ENCODE data around the gene FNBP1L.
A peak's percentile ranks its signal among the peaks of the same experiment; 100 is the strongest.
"Not testable (repeated sequence)": the region's sequence is repeated elsewhere in the genome, so short reads cannot be mapped to it uniquely, and the experiment has no call there.

Gene FNBP1L

GRCh38 chr1:93575621-93576284, 127.8 kb downstream of the FNBP1L start:
- DNase-seq: peak; percentile 50

DNA sequence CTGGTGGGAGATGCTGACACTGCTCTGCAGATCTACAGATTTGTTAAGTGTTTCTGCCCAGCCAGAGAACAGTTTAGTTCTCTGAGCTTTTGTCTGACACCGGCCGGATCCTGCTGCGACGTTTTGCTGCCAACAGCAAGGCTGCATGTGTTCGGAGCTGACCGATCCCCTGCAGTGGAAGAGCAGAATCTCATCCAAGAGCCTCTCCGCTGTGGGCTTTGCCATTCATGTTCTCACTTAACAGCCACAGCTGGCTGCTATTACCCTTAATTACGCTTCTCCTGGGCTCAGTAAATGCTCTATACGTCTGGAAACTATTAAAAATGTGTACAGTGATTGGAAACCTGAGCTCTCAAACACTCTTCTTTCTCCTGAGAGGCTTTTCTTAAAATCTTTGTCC, 128.4 kb downstream of the FNBP1L start:
- DNase-seq: peak; percentile 46

DNA sequence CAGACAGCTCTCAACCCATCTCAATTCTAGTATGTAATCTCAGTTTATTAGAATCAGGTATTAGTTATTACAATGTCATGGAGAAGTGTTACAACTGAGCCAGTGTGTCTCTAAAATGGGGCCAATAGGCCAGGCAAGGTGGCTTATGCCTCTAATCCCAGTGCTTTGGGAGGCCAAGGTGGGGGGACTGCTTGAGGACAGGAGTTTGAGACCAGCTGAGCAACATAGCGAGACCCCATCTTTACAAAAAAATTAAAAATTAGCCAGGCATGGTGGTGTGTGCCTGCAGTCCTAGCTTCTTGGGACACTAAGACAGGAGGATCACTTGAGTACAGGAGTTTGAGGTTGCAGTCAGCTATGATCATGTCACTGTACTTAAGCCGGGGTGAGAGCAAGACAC, 128.8 kb downstream of the FNBP1L start:
- DNase-seq: no peak

DNA sequence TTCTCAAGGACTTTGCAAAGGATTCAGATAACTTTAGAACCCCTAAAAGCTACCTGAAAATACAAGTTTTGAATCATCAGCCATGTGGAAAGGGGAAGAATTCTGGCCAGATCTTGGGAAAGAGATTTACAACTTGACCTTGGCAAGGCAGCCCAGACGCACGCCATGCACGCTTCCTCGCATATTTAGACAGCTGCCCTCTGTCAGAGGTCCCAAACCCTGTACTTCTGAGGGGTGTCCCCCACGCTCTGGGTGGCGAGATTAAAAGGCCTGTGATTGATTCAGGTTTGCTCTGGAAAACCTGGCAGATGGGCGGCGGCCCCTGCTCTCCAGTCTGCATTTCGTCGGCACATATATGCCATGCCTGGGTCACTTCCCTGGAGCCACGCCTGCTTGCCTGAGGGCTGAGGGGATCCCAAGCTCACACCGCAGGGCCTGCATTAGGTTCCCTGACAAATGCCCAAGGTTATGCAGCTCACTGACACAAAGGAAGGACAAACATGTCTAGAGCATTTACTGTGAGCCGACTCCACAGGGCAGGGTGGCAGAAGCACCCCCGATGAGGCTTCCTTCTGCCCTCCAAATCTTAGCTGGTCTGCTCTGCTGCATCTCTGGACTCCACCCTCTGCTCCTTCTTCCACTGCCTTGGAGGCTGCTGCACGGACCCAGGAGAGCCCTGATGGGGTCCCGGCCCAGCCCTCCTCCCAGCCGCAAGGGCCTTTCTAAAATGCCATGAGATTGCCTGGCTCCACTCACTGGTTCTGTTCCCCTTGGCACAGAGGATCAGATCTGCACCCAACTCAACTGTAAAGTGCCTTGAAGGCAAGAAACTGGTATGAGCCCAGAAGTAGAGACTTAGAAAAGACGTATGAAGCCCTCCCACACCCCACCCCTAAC, 129.9 kb downstream of the FNBP1L start:
- no peak for DNase-seq

- no peak for DNase-seq
These were observed 130.5 kb downstream of the FNBP1L start for GRCh38 chr1:93578433-93578830.

DNA sequence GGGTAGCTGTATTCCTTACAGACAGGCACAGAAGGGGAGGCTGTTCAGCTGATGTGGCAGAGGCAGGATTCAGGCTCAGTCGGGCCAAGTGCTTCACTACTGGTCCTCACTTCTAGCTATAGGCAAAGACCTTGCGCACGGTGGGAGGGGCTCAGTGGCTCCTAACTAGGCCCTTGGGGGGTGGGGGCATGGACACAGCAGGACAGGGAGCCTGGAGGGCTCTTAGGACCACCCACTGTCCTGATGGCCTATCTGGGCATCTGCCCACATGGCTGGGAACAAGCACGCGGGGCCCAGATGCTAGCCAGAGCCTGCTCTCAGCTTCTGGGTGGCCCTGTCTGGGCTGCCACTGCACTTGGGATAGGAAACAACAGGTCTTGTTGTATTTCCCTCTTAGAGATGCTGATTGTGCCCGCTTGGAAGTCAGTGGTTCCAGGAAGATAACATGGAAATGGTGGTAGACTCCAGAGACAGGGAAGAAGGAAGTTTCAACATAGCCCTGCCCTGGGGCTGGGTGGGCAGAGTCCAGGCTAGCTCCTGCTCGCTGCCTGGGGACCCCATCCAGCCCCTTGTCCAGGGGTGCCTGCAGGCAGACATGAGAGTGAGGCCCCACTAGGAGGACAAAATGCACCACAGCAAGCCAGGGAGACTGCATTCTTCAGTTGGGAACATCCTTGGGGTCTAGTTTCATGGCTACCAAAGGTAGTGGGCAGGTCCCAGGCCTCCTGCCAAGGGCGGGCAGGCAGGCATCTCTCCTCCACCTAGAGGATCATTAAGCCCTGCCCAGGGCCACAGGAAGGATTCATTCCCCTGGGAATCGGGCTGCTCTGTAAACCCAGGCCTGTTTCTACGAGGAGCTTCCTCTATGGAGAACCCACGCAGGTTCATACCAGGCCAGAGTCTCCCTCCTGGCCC, 131.2 kb downstream of the FNBP1L start:
- no peak for DNase-seq

GRCh38 chr1:93579891-93580290, 132.0 kb downstream of the FNBP1L start:
- peak; percentile 61 for DNase-seq

DNA sequence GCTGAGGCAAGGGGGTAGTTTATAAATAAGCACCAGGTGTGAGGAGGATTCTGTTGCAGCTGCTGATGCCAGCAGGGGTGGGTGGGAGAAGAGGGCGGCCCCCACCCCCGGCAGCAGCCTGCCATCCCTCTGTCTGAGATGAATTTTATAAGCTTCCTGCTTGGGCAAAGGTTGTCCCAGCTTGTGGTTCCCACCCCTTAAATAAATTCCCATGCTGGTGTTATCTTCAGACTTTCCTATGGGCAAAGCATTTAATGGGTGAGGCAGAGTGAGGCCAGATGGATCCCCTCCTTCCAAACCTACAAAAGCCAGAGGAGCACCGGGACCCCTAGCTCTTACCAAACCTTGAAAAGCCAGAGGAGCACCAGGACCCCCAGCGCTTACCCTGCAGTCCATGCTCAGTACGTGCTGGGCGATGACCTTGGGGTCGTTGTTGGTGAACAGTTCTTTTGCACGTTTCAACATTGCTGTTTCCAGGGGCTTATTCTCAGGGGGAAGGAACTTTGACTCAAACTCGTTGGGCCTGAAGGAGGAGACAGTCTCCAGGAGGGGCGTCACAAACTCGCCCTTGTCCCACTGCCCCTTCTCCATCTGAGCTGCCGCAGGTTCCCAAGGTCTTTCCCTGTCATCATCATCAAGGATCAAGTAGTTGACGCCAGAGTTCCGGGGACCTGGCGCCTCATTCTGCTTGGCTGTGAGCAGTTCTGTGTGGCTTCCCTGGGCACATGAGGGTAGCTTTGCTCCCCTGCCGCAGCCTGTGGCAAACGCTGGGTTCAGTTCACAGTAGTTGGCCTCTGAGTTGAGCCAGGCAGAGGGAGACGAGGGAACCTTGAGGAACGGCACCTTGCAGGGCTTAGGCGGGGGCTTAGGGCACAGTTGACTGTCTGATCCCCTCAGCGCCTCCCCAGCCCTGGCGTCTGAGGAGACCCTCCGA, 134.3 kb downstream of the FNBP1L start:
- DNase-seq: no peak

DNA sequence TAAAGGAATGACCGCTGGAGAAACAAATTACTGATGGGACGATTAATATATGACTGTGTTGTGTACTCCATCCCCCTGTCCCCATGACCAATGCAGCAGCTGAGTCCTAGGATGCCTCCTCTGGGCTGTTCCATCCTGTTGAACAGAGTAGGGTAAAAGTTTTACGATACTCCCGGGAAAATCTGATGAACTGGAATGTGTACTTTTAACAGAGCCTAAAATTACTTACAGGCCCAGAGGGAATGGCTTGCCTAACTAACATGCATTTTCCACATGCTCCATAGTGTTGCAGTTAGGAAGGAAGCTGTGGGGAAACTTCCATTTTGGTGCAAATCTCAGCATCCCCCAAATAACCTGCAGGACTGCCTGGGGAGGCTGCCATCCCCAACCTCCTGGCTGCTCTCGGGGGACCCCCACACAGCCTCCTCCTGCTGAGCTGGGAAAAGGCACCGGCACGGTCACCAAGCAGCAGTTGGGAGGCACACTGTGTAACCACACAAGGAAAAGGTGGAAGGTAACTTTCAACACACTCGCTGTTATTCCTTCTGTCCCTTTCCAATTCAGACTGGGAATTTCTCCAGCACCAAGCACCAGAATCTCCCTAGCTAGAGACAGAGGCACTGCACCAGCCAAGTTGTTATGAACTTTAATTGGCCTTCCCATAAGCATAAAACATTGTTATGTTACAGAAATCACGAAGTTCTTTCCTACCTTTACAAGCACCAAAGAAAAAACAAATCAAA, 136.5 kb downstream of the FNBP1L start:
- no peak for DNase-seq

DNA sequence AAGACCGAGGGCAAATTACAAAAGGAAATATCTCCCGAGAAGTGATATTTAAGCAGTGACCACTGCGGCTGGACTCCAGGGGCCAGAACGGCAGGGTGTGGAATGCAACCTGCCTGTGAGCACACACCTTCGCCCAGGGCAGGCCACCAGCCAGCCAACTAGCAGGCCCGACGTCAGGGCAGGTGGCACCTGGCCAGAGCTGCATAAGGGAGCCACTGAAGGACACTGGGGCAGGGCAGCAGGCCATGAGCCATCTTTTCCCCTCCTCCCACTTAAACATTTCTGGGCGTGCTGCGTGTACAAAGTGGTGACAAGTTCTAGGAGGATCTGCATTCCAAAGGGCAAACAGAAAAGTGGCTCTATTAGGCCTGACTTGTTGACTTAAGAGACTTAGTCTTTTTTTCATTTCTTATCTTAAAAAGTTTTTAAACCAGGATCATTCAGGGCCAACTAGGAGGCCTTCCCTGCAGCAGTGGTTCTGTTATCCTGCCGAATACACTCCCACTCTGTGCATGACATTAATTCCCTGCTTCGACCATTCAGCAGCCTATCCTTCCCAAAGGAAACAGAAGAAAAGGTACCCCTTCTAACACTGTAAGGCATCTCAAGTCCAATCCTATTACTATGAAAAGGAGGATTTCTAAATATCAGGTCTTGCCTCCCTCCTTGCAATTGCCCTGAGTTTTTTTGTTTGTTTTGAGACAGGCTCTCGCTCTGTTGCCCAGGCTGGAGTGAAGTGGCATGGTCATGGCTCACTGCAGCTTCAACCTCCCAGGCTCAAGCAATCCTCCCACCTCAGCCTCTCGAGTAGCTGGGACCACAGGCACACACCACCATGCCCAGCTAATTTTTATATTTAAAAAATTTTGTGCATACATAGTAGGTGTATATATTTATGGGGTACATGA, 137.4 kb downstream of the FNBP1L start:
- peak; percentile 62 for DNase-seq

DNA sequence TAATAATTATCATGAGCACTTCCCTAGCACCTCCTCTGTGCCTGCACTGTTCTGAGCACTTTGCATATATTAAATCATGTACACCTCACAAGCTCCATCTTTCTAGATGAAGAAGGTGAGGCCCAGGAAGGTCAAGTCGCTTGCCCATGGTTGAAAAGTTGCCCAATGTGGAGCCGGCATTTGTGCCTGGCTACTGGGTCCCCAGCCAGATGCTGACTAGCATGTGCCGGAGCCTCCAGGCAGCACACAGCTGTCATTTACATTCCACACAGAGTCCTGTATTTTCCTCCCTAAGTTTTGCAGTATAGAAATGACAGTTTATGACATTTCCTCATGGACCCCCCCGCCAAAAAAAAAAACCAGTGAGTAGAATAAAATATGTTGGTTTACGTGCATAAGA, 139.4 kb downstream of the FNBP1L start:
- no peak for DNase-seq

DNA sequence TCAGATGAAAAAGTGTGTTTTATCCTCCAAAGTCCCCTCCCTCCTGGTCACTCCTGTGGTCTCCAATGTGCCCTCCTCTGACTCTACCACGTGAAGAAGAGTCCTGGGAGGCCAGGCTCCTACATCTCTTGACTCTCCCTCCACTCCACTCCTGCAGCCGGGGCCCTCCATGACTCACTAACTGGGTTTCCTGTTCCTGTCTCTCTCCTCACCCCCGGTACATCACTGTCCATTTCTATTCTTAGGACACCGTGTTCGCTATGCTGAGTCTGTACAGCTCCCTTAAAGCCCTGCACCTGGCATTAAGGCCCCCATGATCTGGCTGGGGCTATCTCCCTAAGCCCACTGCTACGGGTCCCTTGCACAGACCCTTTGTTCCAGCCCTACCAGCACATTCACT, 140.3 kb downstream of the FNBP1L start:
- peak; percentile 33 for DNase-seq

GRCh38 chr1:93588955-93589354, 141.0 kb downstream of the FNBP1L start:
- DNase-seq: no peak

DNA sequence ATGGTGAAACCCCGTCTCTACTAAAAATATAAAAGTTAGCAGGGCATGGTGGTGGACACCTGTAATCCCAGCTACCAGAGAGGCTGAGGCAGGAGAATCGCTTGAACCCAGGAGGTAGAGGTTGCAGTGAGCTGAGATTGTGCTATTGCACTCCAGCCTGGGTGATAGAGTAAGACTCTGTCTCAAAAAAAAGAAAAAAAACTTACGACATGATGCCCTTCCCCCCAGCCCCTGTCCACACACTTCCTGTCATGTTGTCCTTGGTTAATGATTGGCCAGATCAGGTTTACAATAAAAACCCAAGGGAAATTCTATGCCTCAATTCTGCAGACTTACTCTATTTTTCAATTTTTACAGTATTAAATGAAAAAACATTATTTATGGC, 143.4 kb downstream of the FNBP1L start:
- not testable (repeated sequence) for DNase-seq

DNA sequence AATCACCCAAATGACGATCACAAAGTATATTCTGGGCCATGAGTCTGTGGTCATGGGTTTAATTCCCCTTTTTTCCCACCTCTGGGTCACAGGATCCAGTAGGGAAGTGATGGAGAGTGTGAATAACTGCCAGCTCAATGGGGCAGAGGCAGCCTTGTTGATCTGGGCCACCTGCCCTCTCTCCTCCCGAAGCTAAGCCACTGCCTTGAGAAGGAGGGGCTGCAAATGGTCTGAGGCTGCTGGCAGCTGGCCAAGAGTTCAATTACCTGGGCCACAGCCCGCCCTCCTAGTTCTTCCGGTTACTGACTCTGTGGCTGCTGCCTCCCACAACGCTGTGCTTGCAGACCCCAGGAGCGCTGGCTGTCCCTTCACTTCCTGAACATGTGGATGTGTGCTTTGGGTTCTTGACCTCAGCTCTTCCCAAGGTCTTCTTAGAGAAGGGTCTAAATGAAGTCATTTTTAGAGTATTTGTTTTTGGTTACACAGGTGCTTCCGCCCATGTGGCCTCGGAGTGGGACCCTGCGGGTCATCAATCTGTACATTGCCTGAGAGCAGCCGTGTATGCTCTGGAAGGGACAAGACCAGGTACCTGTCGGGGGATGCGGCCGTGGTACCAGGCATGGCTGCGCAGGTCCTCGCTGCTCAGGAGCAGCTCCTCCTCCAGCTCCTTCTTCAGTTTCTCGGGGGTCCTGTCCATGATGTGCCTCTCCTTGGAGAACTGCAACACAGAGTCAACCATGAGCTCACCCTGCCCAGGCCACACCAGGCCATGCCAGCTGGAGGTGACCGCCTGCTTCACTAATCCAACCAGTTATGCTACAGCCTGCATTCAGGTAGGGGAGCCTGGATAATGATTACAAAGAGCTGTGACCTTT, 144.0 kb downstream of the FNBP1L start:
- no peak for DNase-seq

DNA sequence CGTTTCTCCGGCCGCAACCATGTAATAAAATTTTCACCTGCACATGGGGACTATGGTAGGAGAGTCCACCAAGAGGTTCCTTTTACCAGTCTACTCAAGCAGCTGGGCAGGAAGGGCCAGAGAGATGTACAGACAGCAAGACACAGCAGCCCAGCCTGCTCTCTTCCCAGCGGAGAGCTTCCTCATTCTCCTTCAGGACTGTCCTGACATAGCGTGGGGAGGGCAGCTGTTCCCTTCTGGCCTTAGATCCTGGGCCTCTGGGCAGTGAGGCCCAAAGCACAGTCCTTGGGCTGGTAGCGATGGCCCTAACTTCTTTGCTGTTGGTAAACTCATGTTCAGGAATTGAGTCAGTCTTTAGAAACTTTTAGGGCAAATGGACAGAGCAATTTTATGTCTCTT, 144.6 kb downstream of the FNBP1L start:
- DNase-seq: no peak

DNA sequence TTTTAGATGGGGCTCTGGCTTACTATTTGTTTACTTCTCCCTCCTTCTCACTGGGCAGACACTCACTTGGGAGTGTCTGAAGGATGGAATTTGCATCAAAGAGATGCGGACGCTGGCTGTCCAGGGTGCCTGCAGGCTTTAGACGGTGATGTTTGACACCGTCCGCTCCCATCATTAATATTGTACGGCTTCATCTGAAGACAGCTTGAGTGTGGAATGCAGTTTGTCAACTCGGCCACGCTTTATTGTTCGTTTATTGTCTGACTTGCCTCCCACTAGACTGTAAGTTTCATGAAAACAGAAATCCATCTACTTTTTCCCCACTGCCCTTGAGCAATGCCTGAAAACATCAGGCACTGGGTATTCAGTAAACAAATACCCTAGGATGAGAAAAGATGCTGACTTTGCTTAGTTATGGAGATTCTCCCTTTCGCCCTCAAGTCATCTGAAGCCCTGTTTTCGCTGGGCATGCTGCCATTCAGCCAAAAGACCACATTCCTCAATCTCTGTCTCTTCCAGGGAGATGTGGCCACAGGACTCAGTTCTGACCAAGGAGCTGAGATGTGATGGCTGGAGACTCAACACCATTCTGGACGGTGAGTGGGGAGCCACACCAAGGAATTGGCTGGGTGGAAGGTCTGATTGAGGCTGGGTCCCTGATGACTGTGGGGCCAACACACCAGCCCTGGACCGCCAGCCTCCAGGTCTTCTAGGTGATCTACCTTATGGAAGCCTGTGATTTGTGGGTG, 146.1 kb downstream of the FNBP1L start:
- no peak for DNase-seq

- no peak for DNase-seq
These were observed 146.6 kb downstream of the FNBP1L start for GRCh38 chr1:93594603-93594880.

DNA sequence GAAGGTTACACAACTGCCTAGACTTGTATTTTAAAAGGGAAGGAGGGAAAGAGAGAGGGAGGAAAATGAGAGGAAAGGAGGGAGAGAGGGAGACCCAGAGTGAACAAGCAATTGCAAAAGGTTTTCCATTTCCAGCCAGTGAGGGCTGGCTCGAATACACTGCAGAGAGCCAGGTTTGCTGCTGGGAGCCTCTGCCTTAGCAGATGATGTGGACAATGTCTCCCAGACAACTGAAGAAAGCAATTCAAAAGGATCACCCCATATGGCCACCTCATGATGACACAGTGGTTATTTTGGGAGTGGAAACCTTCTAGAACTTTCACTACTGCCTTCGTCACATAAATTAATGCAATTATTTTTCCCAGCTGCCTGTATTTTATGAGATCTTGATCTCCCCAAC, 147.3 kb downstream of the FNBP1L start:
- DNase-seq: peak; percentile 63
